ENCODE results near the gene NUP210L. TPM values are rescaled to one million over a fixed set of nuclear protein-coding genes. Genes with fewer than 3 reads are reported as not detected.

NUP210L gene
- polyA plus RNA-seq, 3 donors, result 0.03 TPM; not detected in 2

GRCh38 chr1:154097873-154098272 is 57.0 kb downstream of the NUP210L start:
- no peak overlapping the region for H3K4me2 ChIP-seq (replicated peaks; ENCODE audit: extremely low read depth, low read length, poor library complexity, severe bottlenecking)
- H3K4me1 ChIP-seq (ENCODE audit: control insufficient read depth in 1 of 2, insufficient read depth in 2 of 2, low read length in 2 of 2), result peaks cover 0 to 3% of the 10 kb centered on the region in 2 donors
- 93% methylated on average over 2 of the region's 2 CpGs for WGBS (ENCODE audit: insufficient coverage)
- Mint-ChIP-seq H3K4me3 (no peak overlapping the region), H3K9me3 (peaks cover 0 to 13% (median 5%) of the 10 kb centered on the region in 7 donors), H3K4me1 (peaks cover 8% of the 10 kb centered on the region), H3K27me3 (ENCODE audit: low read depth in 3 of 3) (peaks cover 0 to 4% (median 1%) of the 10 kb centered on the region in 3 donors), H3K36me3 (no peaks in the 10 kb centered on the region), H3K27ac (no peak overlapping the region)
- no peak overlapping the region for H2AFZ ChIP-seq (ENCODE audit: insufficient read depth, low read depth, low read length, poor library complexity, severe bottlenecking)
- TF ChIP-seq, protein P1, sequence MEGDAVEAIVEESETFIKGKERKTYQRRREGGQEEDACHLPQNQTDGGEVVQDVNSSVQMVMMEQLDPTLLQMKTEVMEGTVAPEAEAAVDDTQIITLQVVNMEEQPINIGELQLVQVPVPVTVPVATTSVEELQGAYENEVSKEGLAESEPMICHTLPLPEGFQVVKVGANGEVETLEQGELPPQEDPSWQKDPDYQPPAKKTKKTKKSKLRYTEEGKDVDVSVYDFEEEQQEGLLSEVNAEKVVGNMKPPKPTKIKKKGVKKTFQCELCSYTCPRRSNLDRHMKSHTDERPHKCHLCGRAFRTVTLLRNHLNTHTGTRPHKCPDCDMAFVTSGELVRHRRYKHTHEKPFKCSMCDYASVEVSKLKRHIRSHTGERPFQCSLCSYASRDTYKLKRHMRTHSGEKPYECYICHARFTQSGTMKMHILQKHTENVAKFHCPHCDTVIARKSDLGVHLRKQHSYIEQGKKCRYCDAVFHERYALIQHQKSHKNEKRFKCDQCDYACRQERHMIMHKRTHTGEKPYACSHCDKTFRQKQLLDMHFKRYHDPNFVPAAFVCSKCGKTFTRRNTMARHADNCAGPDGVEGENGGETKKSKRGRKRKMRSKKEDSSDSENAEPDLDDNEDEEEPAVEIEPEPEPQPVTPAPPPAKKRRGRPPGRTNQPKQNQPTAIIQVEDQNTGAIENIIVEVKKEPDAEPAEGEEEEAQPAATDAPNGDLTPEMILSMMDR (IDR thresholded peaks at IDR 0.05), result no peak
- no peak overlapping the region for H3K4me3 ChIP-seq (replicated peaks in 1 of 3; ENCODE audit: low read depth in 2 of 3, low read length in 3 of 3)
- H3K27ac ChIP-seq (ENCODE audit: low read depth in 1 of 2, low read length in 2 of 2), result no peak overlapping the region
- H3K36me3 ChIP-seq (replicated peaks in 1 of 2; ENCODE audit: control insufficient read depth in 1 of 2, insufficient read depth in 2 of 2, low read length in 2 of 2), result no peaks in the 10 kb centered on the region
- intact Hi-C loops (cut with micrococcal nuclease), result no loop called here
- no peaks in the 10 kb centered on the region for H3K79me2 ChIP-seq (ENCODE audit: insufficient read depth, low read length)
- no peaks in the 10 kb centered on the region for H3K27me3 ChIP-seq (ENCODE audit: control insufficient read depth in 2 of 2, insufficient read depth in 2 of 2, low read length in 2 of 2)
- no peak for DNase-seq
- no peaks in the 10 kb centered on the region for H4K20me1 ChIP-seq (ENCODE audit: insufficient read depth, low read length)
- H3K9ac ChIP-seq (ENCODE audit: insufficient read depth, low read length, poor library complexity, severe bottlenecking), result no peak overlapping the region
- peaks cover 0 to 17% of the 10 kb centered on the region in 2 donors for H3K9me3 ChIP-seq (replicated peaks in 1 of 2; ENCODE audit: control insufficient read depth in 1 of 2, insufficient read depth in 1 of 2, low read length in 2 of 2)

- H3K27ac Mint-ChIP-seq, result no peak overlapping the region
- WGBS (ENCODE audit: insufficient coverage), result no CpG with 5 or more reads among the region's 2 CpGs
These were observed 59.3 kb downstream of the NUP210L start for GRCh38 chr1:154095456-154096060.

More at GRCh38 chr1:154095456-154096060, 59.3 kb downstream of the NUP210L start:
- intact Hi-C loops (cut with micrococcal nuclease), result no loop called here
- no peak overlapping the region for H3K9ac ChIP-seq (ENCODE audit: insufficient read depth, low read length, poor library complexity, severe bottlenecking)
- Mint-ChIP-seq H3K4me3 (no peak overlapping the region), H3K36me3 (no peaks in the 10 kb centered on the region), H3K4me1 (peaks cover 8% of the 10 kb centered on the region), H3K9me3 (peaks cover 0 to 13% (median 5%) of the 10 kb centered on the region in 7 donors), H3K27me3 (ENCODE audit: low read depth in 3 of 3) (peaks cover 0 to 5% (median 3%) of the 10 kb centered on the region in 3 donors)
- H3K9me3 ChIP-seq (replicated peaks in 1 of 2; ENCODE audit: control insufficient read depth in 1 of 2, insufficient read depth in 1 of 2, low read length in 2 of 2), result peaks cover 0 to 17% of the 10 kb centered on the region in 2 donors
- no peak overlapping the region for H3K27ac ChIP-seq (ENCODE audit: low read depth in 1 of 2, low read length in 2 of 2)
- no peaks in the 10 kb centered on the region for H3K79me2 ChIP-seq (ENCODE audit: insufficient read depth, low read length)
- H3K4me2 ChIP-seq (replicated peaks; ENCODE audit: extremely low read depth, low read length, poor library complexity, severe bottlenecking), result no peak overlapping the region
- DNase-seq, result no peak
- no peaks in the 10 kb centered on the region for H3K36me3 ChIP-seq (replicated peaks in 1 of 2; ENCODE audit: control insufficient read depth in 1 of 2, insufficient read depth in 2 of 2, low read length in 2 of 2)
- peaks cover 0 to 3% of the 10 kb centered on the region in 2 donors for H3K4me1 ChIP-seq (ENCODE audit: control insufficient read depth in 1 of 2, insufficient read depth in 2 of 2, low read length in 2 of 2)
- no peaks in the 10 kb centered on the region for H3K27me3 ChIP-seq (ENCODE audit: control insufficient read depth in 2 of 2, insufficient read depth in 2 of 2, low read length in 2 of 2)
- H4K20me1 ChIP-seq (ENCODE audit: insufficient read depth, low read length), result no peaks in the 10 kb centered on the region
- TF ChIP-seq, protein P1 (IDR thresholded peaks at IDR 0.05), result no peak
- H3K4me3 ChIP-seq (replicated peaks in 1 of 3; ENCODE audit: low read depth in 2 of 3, low read length in 3 of 3), result no peak overlapping the region
- H2AFZ ChIP-seq (ENCODE audit: insufficient read depth, low read depth, low read length, poor library complexity, severe bottlenecking), result no peak overlapping the region

Measured in CD14-positive monocyte (primary cell).